ENCODE data around the gene SELENOF. TPM values are rescaled to one million over a fixed set of nuclear protein-coding genes. Genes with fewer than 3 reads are reported as not detected.

The SELENOF gene
- total and polyA plus RNA-seq, 2 of the 13 experiments (the other 11 are each of a cell fraction or from before 2014, with no cell fraction given), result 133 to 163 TPM

- TF ChIP-seq RBM22 (optimal IDR thresholded peaks at IDR 0.05; ENCODE audit: low read length) (no peak), POLR2A (IDR thresholded peaks at IDR 0.05; ENCODE audit: insufficient read depth in 1 of 2, low read depth in 2 of 2, low read length in 2 of 2) (peak in 1 of 2 experiments; percentile 68; a peak in 2 of 4 replicates), ZNF768 (CRISPR knock-in tag; IDR thresholded peaks at IDR 0.05) (0 out of 2 replicates have a peak, but pooled peaks have one; percentile 8), SUZ12 (IDR thresholded peaks at IDR 0.05; ENCODE audit: low read depth, low read length) (no peak), ZNF292 (CRISPR knock-in tag; IDR thresholded peaks at IDR 0.05; ENCODE audit: borderline replicate concordance, low read depth) (no peak; the same call in 1 of the 2 replicates), POLR2AphosphoS2 (IDR thresholded peaks at IDR 0.05; ENCODE audit: low read depth, low read length) (no peak), HOXA5 (CRISPR knock-in tag; IDR thresholded peaks at IDR 0.05) (no peak), ARNT2 (CRISPR knock-in tag; IDR thresholded peaks at IDR 0.05; ENCODE audit: low read depth) (peak; percentile 21), THAP9 (CRISPR knock-in tag; IDR thresholded peaks at IDR 0.05; ENCODE audit: borderline replicate concordance) (no peak)
Measured at GRCh38 chr1:86914601-86914997, 673 bp upstream of the SELENOF start, which contains the start of gene HS2ST1 (continued).

- TSS peak; percentile 76 for BruUV-seq (replicated peaks)
- intact Hi-C loops (cut with micrococcal nuclease; ENCODE audit: unreplicated experiment), result loop anchor here (10.0 kb wide), 2 partner anchors 171 to 209 kb away; partner anchors contain the start of gene SH3GLB1
- TF ChIP-seq ZNF704 (CRISPR knock-in tag; IDR thresholded peaks at IDR 0.05; ENCODE audit: borderline replicate concordance) (no peak), ZNF44 (CRISPR knock-in tag; IDR thresholded peaks at IDR 0.05) (no peak), SIN3B (IDR thresholded peaks at IDR 0.05; ENCODE audit: low read length) (no peak), NAIF1 (CRISPR knock-in tag; IDR thresholded peaks at IDR 0.05; ENCODE audit: borderline replicate concordance) (peak; percentile 64; the same call in 1 of the 2 replicates)
Measured at GRCh38 chr1:86913399-86913895, 479 bp downstream of the SELENOF start.

More at GRCh38 chr1:86913399-86913895, 479 bp downstream of the SELENOF start:
- CTCF ChIA-PET (ENCODE audit: low intra/inter-chr PET ratio, low total read pairs), result no interaction called here
- Histone ChIP-seq H3K9ac (ENCODE audit: insufficient read depth, low read depth, low read length) (peak overlapping the region; percentile 99), H3K4me2 (ENCODE audit: low read depth, low read length) (peak overlapping the region; percentile 90), H3K4me3 (replicated peaks in 1 of 3; ENCODE audit: insufficient read depth in 1 of 3, low read depth in 2 of 3, low read length in 3 of 3) (peak overlapping the region; percentile 96 to 99 (median 96)), H3K27me3 (ENCODE audit: control insufficient read depth in 1 of 2, insufficient read depth in 2 of 2, low read length in 2 of 2) (peaks cover 0 to 5% of the 10 kb centered on the region in 2 experiments; a peak in 2 of 5 replicates), H3K27ac (ENCODE audit: extremely low read length, insufficient read depth, low read length) (peak overlapping the region; percentile 87), H3K79me2 (ENCODE audit: insufficient read depth, low read length) (peaks cover 94% of the 10 kb centered on the region), H2AFZ (ENCODE audit: low read length) (peak overlapping the region; percentile 81), H3K4me1 (ENCODE audit: insufficient read depth, low read length) (peaks cover 59% of the 10 kb centered on the region), H3K36me3 (replicated peaks in 1 of 2; ENCODE audit: control insufficient read depth in 1 of 2, insufficient read depth in 2 of 2, low read length in 2 of 2) (peaks cover 0 to 7% of the 10 kb centered on the region in 2 experiments; a peak in 3 of 5 replicates), H4K20me1 (ENCODE audit: insufficient read depth, low read length) (peaks cover 25% of the 10 kb centered on the region), H3K9me3 (ENCODE audit: low read length) (no peaks in the 10 kb centered on the region)
- ATAC-seq (no peak), FAIRE-seq (no peak), DNase-seq (ENCODE audit: low spot score) (peak; percentile 16)
- WGBS (ENCODE audit: low lambda C conversion rate), result under 1% methylated on average over 17 of the region's 17 CpGs
- POLR2A ChIA-PET, result interaction anchor here (1.0 to 4.6 kb wide), 11 partner anchors 16 to 209 kb away, joined by 3 to 65 read pairs (median 4); partner anchors contain the start of gene SH3GLB1
- in situ Hi-C loops (cut with HindIII; ENCODE audit: extremely low pct_ligation_motif_present, low pct_unique_long_range_greater_than_20kb), result loop anchor here (10.0 kb wide), 1 partner anchor 139 kb away; no protein-coding TSS in a partner anchor
